Heart left ventricle (tissue), 16 donors: ENCODE measurements around the gene SDHD. TPM values are rescaled to one million over a fixed set of nuclear protein-coding genes. Genes with fewer than 3 reads are reported as not detected.
A peak's percentile ranks its signal among the peaks of the same experiment; 100 is the strongest.

Experiments
- ATAC-seq, 4 donors: fragments of 200-7000 bp; cut with Tn5 transposase; one replicate each; pipeline ENCODE4 v1.9.1; 2020 to 2022; ENCODE audit warnings: moderate library complexity in 4 of 4, mild to moderate bottlenecking in 3 of 4, moderate number of reproducible peaks in 1 of 4
- DNase-seq, 5 donors: peaks; one replicate each; pipeline ENCODE4 v3.0.0-alpha.2; 2020
- H3K27ac ChIP-seq, 12 donors: fragments of 200-600 bp; sonication (generic) in 4 of 12; one replicate each; pipeline versions ENCODE4 v1.5.0 to v1.8.0; 2016 to 2022; ENCODE audit warnings: mild to moderate bottlenecking in 2 of 12
- H3K27me3 ChIP-seq, 9 donors: fragments of 200-600 bp; sonication (generic) in 2 of 9; one replicate each; pipeline versions ENCODE4 v1.5.1 to v1.8.0; 2016 to 2022; ENCODE audit warnings: mild to moderate bottlenecking in 3 of 9
- H3K36me3 ChIP-seq, 9 donors: fragments of 200-600 bp; sonication (generic) in 2 of 9; one replicate each; pipeline versions ENCODE4 v1.5.0 to v1.8.0; 2018 to 2022; ENCODE audit warnings: mild to moderate bottlenecking in 2 of 9
- H3K4me1 ChIP-seq, 12 donors: fragments of 200-600 bp; sonication (generic) in 4 of 12; one replicate each; pipeline versions ENCODE4 v1.5.0 to v1.8.0; 2016 to 2022; ENCODE audit warnings: mild to moderate bottlenecking in 3 of 12
- H3K4me3 ChIP-seq, 12 donors: fragments of 200-600 bp; sonication (generic) in 4 of 12; one replicate each; pipeline versions ENCODE4 v1.5.0 to v1.8.0; 2017 to 2022; ENCODE audit warnings: mild to moderate bottlenecking in 9 of 12, moderate library complexity in 4 of 12
- H3K9me3 ChIP-seq, 12 donors: fragments of 200-600 bp; sonication (generic) in 4 of 12; one replicate each; pipeline versions ENCODE4 v1.5.0 to v1.8.0; 2016 to 2022; ENCODE audit warnings: mild to moderate bottlenecking in 1 of 12
- CTCF ChIP-seq, 12 donors: fragments of 200-600 bp; sonication (generic) in 4 of 12; IDR thresholded peaks; one replicate each; pipeline versions ENCODE4 v1.5.0 to v1.8.0; 2018 to 2022; ENCODE audit warnings: antibody characterized with exemption in 12 of 12, mild to moderate bottlenecking in 5 of 12
- POLR2A ChIP-seq, 2 donors: fragments of 450-650 bp; IDR thresholded peaks; one replicate each; pipeline ENCODE4 v1.6.1; 2017; ENCODE audit warnings: antibody characterized with exemption in 2 of 2, mild to moderate bottlenecking in 2 of 2, moderate library complexity in 2 of 2
- WGBS, 4 donors: extraction: QIAGEN DNeasy Blood & Tissue Kit in 2 of 4; methylation state at CpG; one replicate each; pipeline versions ENCODE4 v1.1.5 to v1.1.7; 2013 to 2018; 5-methylcytosine and 5-hydroxymethylcytosine counted together
- intact Hi-C, 10 donors: fragments of 100-400 bp; cut with DNase I; formaldehyde crosslinking; loops; one replicate each; pipeline versions ENCODE4 v1.11.1 to v1.14.2; 2022
- polyA plus RNA-seq, 2 donors: library from polyadenylated mRNA; stranded (reverse); fragments of 200-250 nt; gene quantifications; one replicate each; pipeline ENCODE4 v1.2.3, GENCODE V29; 2013
- total RNA-seq, 9 donors: library from RNA; depleted of rRNA in 2 of 9; stranded (reverse); fragments of >200 nt in 2 of 9; fragmentation: NEBNext Ultra II Directional in 3 of 9; extraction: Animal tissue kit (Norgen Biotek cat#: 25700) in 3 of 9; gene quantifications; one replicate each; pipeline versions ENCODE4 v1.1.0 to v1.2.4, GENCODE V29; 2016 to 2023
- donor health status: ischemic (EF 13 %, LVEDD 7.1; RV severe dilation, severe dysfunction).
- donor health status: healthy with polysubstance abuse.
- donor health status: DM: no; HTN: yes; CAD: no.
- donor health status: DM: no; HTN: no; CAD: no.
- donor health status: ischemic (EF 25% LVEDD 6.9; RV normal size, moderate dysfunction).
- donor health status: ischemic (EF 25% LVEDD 5.7; RV mildly dilated, moderate dysfunction).
- donor health status: healthy.
- donor health status: DM: yes; HTN: yes; CAD: no.
- donor health status: ischemic (EF 35%, LVEDD 5.7; RV mildly dilated, moderate dysfunction).
- donor health status: nonischemic (EF 11% LVEDD 7.7; RV severe dilation, severe dysfunction).
- donor health status: DM: yes; HTN: yes; CAD: no.
- donor health status: PGD.
- donor health status: ischemic (EF 29% LVEDD 5.4; RV normal size, mild dysfunction).
- donor health status: nonischemic (EF 23%, LVEDD 6.1; RV moderate dilation, normal function).

SDHD gene
- total and polyA plus RNA-seq, 11 donors: 173 to 314 (median 236) TPM

- no peaks in the 10 kb centered on the region for H3K27me3 ChIP-seq
- no peak overlapping the region for H3K4me3 ChIP-seq
- no peak overlapping the region for H3K27ac ChIP-seq
- peaks cover 0 to 3% (median 0%) of the 10 kb centered on the region in 12 donors for H3K4me1 ChIP-seq
- DNase-seq (no peak), ATAC-seq (no peak)
- peaks cover 0 to 72% (median 60%) of the 10 kb centered on the region in 9 donors for H3K36me3 ChIP-seq
- intact Hi-C loops: no loop called here
- H3K9me3 ChIP-seq: no peaks in the 10 kb centered on the region
- TF ChIP-seq POLR2A (IDR thresholded peaks at IDR 0.05) (no peak), CTCF (IDR thresholded peaks at IDR 0.05) (no peak)
- WGBS, 4 donors: 71 to 79% (median 74%) methylated on average over 1 of the region's 1 CpG
Measured at GRCh38 chr11:112062923-112063322, 23.8 kb upstream of the SDHD start.

- intact Hi-C loops: loop anchor here in 3 of 10 donors (1.0 to 10.0 kb wide), 4 partner anchors 12 to 142 kb away; partner anchors contain the start of genes DIXDC1 (in 1 of the 3), DLAT (in 1 of the 3), SDHD (in 1 of the 3) and TIMM8B (in 1 of the 3)
- peak; percentile 83 to 94 (median 94) for ATAC-seq
Measured at GRCh38 chr11:112073941-112074811, 12.5 kb upstream of the SDHD start, which contains the start of the genes NKAPD1 and PIH1D2. TSS of gene NKAPD1 (plus strand) at chr11:112074299. CDS start at chr11:112075575, 1,276 bp downstream. TSS of gene PIH1D2 (minus strand) at chr11:112074017. CDS start at chr11:112073174, 843 bp downstream.

GRCh38 chr11:112082729-112083128 lies 3.9 kb upstream of the SDHD start:
- DNase-seq: peak in 2 of 5 donors; percentile 11 to 44
- peak in 3 of 4 donors; percentile 29 to 60 (median 45) for ATAC-seq
- H3K27ac ChIP-seq: peak overlapping the region in 10 of 12 donors; percentile 26 to 76 (median 63)
- no peak overlapping the region for H3K4me3 ChIP-seq
- TF ChIP-seq CTCF (IDR thresholded peaks at IDR 0.05) (no peak), POLR2A (IDR thresholded peaks at IDR 0.05) (peak in 1 of 2 donors; percentile 39)
- H3K36me3 ChIP-seq: peaks cover 2 to 78% (median 76%) of the 10 kb centered on the region in 9 donors
- WGBS, 4 donors: 47 to 54% (median 51%) methylated on average over 4 of the region's 4 CpGs
- peaks cover 0 to 24% (median 16%) of the 10 kb centered on the region in 12 donors for H3K4me1 ChIP-seq
- intact Hi-C loops: loop anchor here in 6 of 10 donors (5.0 to 10.0 kb wide), 5 partner anchors 58 to 208 kb away; partner anchors contain the start of genes ALG9 (in 5 of the 6), CFAP68 (in 5 of the 6), FDXACB1 (in 5 of the 6) and DIXDC1 (in 1 of the 6)
- no peaks in the 10 kb centered on the region for H3K9me3 ChIP-seq
- H3K27me3 ChIP-seq: no peaks in the 10 kb centered on the region

More at GRCh38 chr11:112073941-112074811, 12.5 kb upstream of the SDHD start, which contains the start of the genes NKAPD1 and PIH1D2:
- WGBS, 4 donors: 0 to 1% (median 0%) methylated on average over 36 to 43 of the region's 43 CpGs
- Histone ChIP-seq H3K27me3 (no peaks in the 10 kb centered on the region), H3K9me3 (no peaks in the 10 kb centered on the region), H3K27ac (peak within 1 kb of the TSS; percentile 82 to 95 (median 88)), H3K36me3 (peaks cover 0 to 40% (median 37%) of the 10 kb centered on the region in 9 donors), H3K4me1 (peaks cover 0 to 25% (median 17%) of the 10 kb centered on the region in 12 donors), H3K4me3 (peak within 1 kb of the TSS; percentile 46 to 96 (median 80))
- TF ChIP-seq POLR2A (IDR thresholded peaks at IDR 0.05): peak in 1 of 2 donors; percentile 36
- peak in 1 of 12 donors; percentile 13 for TF ChIP-seq CTCF (IDR thresholded peaks at IDR 0.05)
- DNase-seq: peak; percentile 73 to 79 (median 76)
